Glutamatergic neuron (in vitro differentiated cells): Measurements from ENCODE around the gene TSPYL1. TPM values are rescaled to one million over a fixed set of nuclear protein-coding genes. Genes with fewer than 3 reads are reported as not detected.

ENCODE experiments used
- DNase-seq: peaks from one replicate; pipeline ENCODE4 v3.0.0; 2022
- H3K27ac Mint-ChIP-seq: one replicate; pipeline ENCODE4 v1.8.0; 2020; ENCODE audit warnings: mild to moderate bottlenecking, mixed read lengths, inconsistent platforms; ENCODE audit not compliant: unreplicated experiment
- H3K27me3 Mint-ChIP-seq: one replicate; pipeline ENCODE4 v1.8.0; 2020; ENCODE audit warnings: mild to moderate bottlenecking, moderate library complexity, mixed read lengths, inconsistent platforms; ENCODE audit not compliant: unreplicated experiment
- H3K36me3 Mint-ChIP-seq: one replicate; pipeline ENCODE4 v1.8.0; 2020; ENCODE audit warnings: mild to moderate bottlenecking, mixed read lengths, inconsistent platforms; ENCODE audit not compliant: unreplicated experiment
- H3K4me1 Mint-ChIP-seq: one replicate; pipeline ENCODE4 v1.8.0; 2020; ENCODE audit warnings: mild to moderate bottlenecking, low read depth, mixed read lengths, inconsistent platforms; ENCODE audit not compliant: unreplicated experiment
- H3K4me3 Mint-ChIP-seq: one replicate; pipeline ENCODE4 v1.8.0; 2020; ENCODE audit warnings: mild to moderate bottlenecking, mixed read lengths, inconsistent platforms; ENCODE audit not compliant: unreplicated experiment
- H3K9me3 Mint-ChIP-seq: one replicate; pipeline ENCODE4 v1.8.0; 2020; ENCODE audit warnings: mild to moderate bottlenecking, moderate library complexity, mixed read lengths, inconsistent platforms; ENCODE audit not compliant: unreplicated experiment
- CTCF ChIP-seq: fragments of 200-600 bp; sonication (generic); IDR thresholded peaks from one replicate; pipeline ENCODE4 v1.5.0; 2021; ENCODE audit not compliant: partially characterized antibody, unreplicated experiment
- total RNA-seq: library from RNA; stranded (reverse); fragmentation: NEBNext Ultra II Directional; extraction: Animal tissue kit (Norgen Biotek cat#: 25700); gene quantifications from one replicate; pipeline ENCODE4 v1.2.1, GENCODE V29; 2021; ENCODE audit not compliant: unreplicated experiment

The TSPYL1 gene
- total RNA-seq, 1 donor from 2014 or later = 63.3 TPM

DNA sequence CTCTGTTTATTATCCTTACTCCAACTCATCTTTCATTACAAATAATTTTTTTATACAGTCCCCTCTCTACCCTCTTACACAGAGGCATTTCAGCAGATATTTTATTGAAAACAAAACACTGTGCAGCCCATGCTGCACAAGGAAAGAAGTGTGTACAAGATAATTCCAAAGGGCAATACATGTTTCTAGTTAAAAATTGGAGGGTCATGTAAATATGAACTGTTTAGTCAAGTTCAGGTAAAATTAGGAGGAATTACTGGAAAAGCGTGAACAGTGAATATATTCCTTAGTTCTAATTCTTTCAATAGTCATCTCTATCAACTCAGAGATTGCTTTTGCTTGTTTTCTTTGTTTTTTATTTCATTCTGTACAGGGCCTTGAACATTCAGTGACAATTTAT lies 27.9 kb upstream of the TSPYL1 start:
- H3K9me3 Mint-ChIP-seq = no peaks in the 10 kb centered on the region
- no peaks in the 10 kb centered on the region for H3K4me1 Mint-ChIP-seq
- no peak overlapping the region for H3K27ac Mint-ChIP-seq
- H3K27me3 Mint-ChIP-seq = no peaks in the 10 kb centered on the region
- TF ChIP-seq CTCF = no peak
- no peak overlapping the region for H3K4me3 Mint-ChIP-seq
- H3K36me3 Mint-ChIP-seq = no peaks in the 10 kb centered on the region
- DNase-seq = no peak

- Mint-ChIP-seq H3K4me1 (no peaks in the 10 kb centered on the region), H3K4me3 (no peak overlapping the region), H3K9me3 (no peaks in the 10 kb centered on the region), H3K27me3 (no peaks in the 10 kb centered on the region), H3K27ac (no peak overlapping the region), H3K36me3 (no peaks in the 10 kb centered on the region)
- TF ChIP-seq CTCF = no peak
- DNase-seq = no peak
Measured at GRCh38 chr6:116307001-116307400, 27.3 kb upstream of the TSPYL1 start.

DNA sequence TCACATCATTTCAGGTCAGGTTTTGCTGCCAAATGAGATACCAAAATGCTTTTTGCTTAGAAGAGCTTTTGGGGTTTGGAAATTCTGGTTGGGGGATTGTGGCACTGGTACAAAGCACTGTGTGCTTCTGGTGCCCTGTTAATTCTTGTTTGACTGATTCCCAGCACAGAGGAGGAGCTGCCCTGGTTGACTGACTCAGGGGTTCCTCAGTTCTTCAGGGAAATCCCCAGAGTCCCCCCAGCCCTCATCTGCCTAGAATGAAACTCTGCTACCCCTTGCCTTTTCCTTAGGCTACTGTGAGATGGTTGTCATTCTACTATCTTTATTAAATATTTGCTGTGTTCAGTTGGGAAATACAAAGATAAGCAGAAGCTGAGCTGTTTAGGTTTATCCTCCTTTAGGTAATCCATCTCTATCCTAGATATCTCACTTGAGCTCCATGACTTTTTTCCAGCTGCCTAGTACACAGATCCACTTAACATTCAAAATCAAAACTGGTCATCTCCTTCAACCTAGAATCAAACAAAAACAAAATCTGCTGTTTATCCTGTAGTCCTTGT lies 24.9 kb upstream of the TSPYL1 start:
- H3K9me3 Mint-ChIP-seq = no peaks in the 10 kb centered on the region
- no peak overlapping the region for H3K27ac Mint-ChIP-seq
- H3K4me3 Mint-ChIP-seq = no peak overlapping the region
- no peak for TF ChIP-seq CTCF
- no peaks in the 10 kb centered on the region for H3K27me3 Mint-ChIP-seq
- no peaks in the 10 kb centered on the region for H3K4me1 Mint-ChIP-seq
- H3K36me3 Mint-ChIP-seq = no peaks in the 10 kb centered on the region
- no peak for DNase-seq

DNA sequence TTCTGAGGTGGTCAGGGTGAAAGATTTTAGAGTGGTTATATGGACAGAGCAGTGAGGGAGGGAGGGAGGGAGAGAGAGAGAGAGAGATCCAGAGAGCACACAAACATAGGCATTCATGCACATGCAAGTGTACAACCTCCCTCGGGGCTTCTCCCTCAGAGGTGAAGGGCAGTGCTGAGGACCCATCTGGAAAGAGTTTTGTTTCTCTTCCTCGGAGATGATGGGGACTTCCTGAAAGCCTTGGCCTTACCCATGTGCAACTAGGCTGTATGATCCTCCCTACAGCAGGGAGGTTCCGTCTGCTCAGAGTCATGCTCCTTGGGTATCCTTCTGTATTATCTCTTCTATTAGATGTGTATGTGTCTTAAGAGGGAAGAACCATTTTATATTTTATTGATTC lies 21.4 kb upstream of the TSPYL1 start:
- Mint-ChIP-seq H3K27me3 (peaks cover 1% of the 10 kb centered on the region), H3K4me3 (no peak overlapping the region), H3K27ac (no peak overlapping the region), H3K4me1 (no peaks in the 10 kb centered on the region), H3K36me3 (peaks cover 4% of the 10 kb centered on the region), H3K9me3 (no peaks in the 10 kb centered on the region)
- DNase-seq = no peak
- TF ChIP-seq CTCF = no peak

DNA sequence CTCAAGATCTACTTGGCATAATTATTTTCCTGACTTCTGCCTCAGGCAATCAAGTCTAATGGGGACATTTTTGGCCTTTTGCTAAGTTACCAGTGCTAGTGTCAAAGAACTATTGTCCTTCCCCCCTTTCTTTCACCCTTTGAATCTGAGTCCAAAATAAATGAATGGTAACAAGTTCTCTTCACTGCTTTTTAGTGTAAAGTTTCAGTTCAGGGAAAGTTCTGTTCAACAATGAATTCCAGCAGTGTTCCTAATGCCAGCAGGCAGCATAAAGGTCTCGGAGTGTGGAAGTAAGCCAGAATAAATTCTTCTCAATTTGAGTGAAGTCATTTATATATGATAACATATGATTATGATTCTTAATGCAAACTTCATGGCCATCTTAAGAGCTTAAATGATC lies 20.8 kb upstream of the TSPYL1 start:
- Mint-ChIP-seq H3K4me1 (no peaks in the 10 kb centered on the region), H3K27ac (no peak overlapping the region), H3K4me3 (no peak overlapping the region), H3K9me3 (no peaks in the 10 kb centered on the region), H3K36me3 (peaks cover 4% of the 10 kb centered on the region), H3K27me3 (peaks cover 1% of the 10 kb centered on the region)
- TF ChIP-seq CTCF = no peak
- no peak for DNase-seq
